Upper lobe of left lung (tissue), 4 donors: Measurements from ENCODE around the gene LAX1.

Experiments used
- CTCF ChIP-seq, 6 experiments: fragments of 450-650 bp in 4 of 6; fragments of 200-600 bp in 2 of 6; sonication (generic) in 2 of 6; IDR thresholded peaks; one replicate each; pipeline ENCODE4 v1.5.1; 2016 to 2019; ENCODE audit warnings: antibody characterized with exemption in 6 of 6
- EP300 ChIP-seq, 4 donors: sonication (generic); formaldehyde crosslinking; IDR thresholded peaks; one replicate each; pipeline ENCODE4 v1.5.1; 2017; ENCODE audit warnings: antibody characterized with exemption in 4 of 4, control low read depth in 2 of 4

DNA sequence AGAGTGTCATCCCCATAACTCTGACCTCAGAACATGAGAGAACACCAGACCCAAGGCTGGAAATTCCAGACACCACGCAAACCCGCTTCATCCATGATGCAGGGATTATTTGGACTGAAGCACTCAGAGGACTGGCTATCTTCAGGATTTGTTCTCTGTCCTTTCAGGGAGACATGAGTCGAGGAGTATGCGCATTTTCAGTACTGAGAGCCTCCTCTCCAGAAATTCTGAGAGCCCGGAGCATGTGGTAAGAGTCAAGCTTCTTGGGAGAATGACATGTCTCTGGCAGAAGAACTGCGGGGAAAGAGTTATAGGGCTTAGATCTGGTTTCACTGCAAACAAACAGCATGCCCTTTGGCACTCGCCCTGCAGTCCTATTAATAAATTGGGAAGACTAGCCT lies 6.9 kb downstream of the LAX1 start:
- no peak for TF ChIP-seq CTCF (IDR thresholded peaks at IDR 0.05)
- no peak for TF ChIP-seq EP300 (IDR thresholded peaks at IDR 0.05)
